Bronchial epithelial cell (primary cell): Measurements from ENCODE around the gene SGSM1. TPM values are rescaled to one million over a fixed set of nuclear protein-coding genes. Genes with fewer than 3 reads are reported as not detected.

Experiments
- DNase-seq: peaks from one replicate; pipeline ENCODE4 v3.0.0-alpha.2; 2010; ENCODE audit warnings: low read depth
- FAIRE-seq: peaks from 2 replicates; lab custom pipeline; 2011; peaks lifted over from hg19 to GRCh38; lab: Jason Lieb, UNC
- H3K27me3 ChIP-seq: 2 replicates; pipeline ENCODE4 v1.5.1; 2011; ENCODE audit warnings: low read length; ENCODE audit not compliant: control insufficient read depth, insufficient read depth
- H3K36me3 ChIP-seq: 2 replicates; pipeline ENCODE4 v1.5.1; 2011; ENCODE audit warnings: low read length; ENCODE audit not compliant: control insufficient read depth, insufficient read depth
- H3K4me3 ChIP-seq: 2 replicates; pipeline ENCODE4 v1.5.1; 2011; ENCODE audit warnings: mild to moderate bottlenecking, low read depth, low read length, control low read depth
- total RNA-seq: library from RNA; depleted of rRNA; stranded (reverse); fragments of >200 nt; gene quantifications from 2 replicates; pipeline ENCODE4 v1.2.1, GENCODE V29; 2014
- TF ChIP-seq, protein P1 (sequence below): IDR thresholded peaks from 2 replicates; pipeline ENCODE4 v1.5.1; 2011; ENCODE audit warnings: mild to moderate bottlenecking, moderate library complexity, low read length, control low read depth, inconsistent platforms; ENCODE audit not compliant: insufficient read depth, severe bottlenecking

Gene SGSM1
- total RNA-seq, 1 donor from 2014 or later = not detected

DNA sequence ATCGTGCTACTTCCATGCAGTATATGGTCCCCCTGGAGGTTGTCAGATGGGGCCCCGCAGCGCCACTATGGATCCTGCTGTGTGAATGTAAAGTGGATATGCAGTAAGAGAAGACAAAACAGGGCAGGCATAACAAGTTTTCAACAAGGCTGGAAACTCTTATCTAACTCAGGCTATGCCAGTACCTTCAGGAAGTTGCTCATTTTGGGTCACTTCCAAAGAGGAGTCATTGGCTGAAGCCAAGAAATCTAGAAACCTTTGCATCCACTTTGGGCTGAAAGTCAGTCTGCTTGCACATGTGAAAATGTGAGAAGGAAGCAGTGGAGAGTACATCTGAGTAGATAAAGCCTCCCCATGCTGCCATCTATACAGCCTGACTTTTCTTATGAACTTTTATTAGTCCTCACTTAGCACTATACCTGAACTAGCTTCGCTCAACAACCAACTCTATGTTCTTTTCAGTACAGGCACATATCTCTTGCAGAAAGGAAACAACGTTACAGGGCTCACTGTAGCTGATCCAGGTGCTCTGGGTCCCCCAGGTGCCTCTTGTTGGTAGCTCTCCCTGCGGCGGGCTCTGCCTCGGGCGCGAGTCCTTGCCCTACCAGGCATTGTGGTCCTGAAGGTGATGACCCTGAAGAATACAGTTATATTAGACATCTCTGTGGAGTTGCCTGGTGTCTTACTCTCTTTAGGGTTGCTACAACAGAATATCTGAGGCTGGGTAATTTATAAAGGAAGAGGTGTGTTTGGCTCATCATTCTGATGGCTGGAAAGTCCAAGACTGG lies 43.9 kb upstream of the SGSM1 start:
- TF ChIP-seq, protein P1, sequence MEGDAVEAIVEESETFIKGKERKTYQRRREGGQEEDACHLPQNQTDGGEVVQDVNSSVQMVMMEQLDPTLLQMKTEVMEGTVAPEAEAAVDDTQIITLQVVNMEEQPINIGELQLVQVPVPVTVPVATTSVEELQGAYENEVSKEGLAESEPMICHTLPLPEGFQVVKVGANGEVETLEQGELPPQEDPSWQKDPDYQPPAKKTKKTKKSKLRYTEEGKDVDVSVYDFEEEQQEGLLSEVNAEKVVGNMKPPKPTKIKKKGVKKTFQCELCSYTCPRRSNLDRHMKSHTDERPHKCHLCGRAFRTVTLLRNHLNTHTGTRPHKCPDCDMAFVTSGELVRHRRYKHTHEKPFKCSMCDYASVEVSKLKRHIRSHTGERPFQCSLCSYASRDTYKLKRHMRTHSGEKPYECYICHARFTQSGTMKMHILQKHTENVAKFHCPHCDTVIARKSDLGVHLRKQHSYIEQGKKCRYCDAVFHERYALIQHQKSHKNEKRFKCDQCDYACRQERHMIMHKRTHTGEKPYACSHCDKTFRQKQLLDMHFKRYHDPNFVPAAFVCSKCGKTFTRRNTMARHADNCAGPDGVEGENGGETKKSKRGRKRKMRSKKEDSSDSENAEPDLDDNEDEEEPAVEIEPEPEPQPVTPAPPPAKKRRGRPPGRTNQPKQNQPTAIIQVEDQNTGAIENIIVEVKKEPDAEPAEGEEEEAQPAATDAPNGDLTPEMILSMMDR = no peak
- no peak overlapping the region for H3K4me3 ChIP-seq
- FAIRE-seq (no peak), DNase-seq (peak; percentile 10)
- peaks cover 1% of the 10 kb centered on the region for H3K27me3 ChIP-seq
- H3K36me3 ChIP-seq = no peaks in the 10 kb centered on the region

DNA sequence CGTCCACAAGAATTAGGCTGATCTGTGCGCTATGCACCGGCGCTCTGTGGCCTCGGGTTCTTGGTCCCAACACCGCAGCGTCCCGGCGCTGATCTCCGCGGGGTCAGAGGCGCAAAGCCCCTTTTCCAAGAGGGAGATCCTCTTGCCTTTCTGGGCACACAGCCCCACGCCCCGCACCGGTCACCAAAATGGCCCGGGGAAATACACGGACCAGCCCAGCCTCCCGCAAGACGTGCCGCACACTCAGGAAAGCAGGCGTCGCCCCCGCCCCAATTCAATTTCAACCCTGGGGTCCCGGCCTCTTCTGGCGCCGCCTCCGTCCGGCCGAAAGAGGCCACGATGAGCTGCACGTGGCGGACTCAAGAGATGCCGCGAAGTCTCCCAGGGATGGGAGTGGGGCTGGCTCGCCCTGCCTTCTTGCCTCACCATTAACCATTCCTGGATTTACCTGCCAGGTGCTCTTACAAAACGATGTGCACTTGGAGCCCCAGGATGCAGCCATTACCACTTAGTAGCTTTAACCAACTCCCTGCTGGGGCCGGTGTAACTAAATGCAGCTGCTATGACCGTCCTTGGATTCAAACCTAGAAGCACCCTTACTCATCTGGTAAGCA lies 42.0 kb upstream of the SGSM1 start:
- Histone ChIP-seq H3K27me3 (peaks cover 3% of the 10 kb centered on the region), H3K36me3 (no peaks in the 10 kb centered on the region), H3K4me3 (no peak overlapping the region)
- DNase-seq (no peak), FAIRE-seq (no peak)
- TF ChIP-seq, protein P1 = no peak

DNA sequence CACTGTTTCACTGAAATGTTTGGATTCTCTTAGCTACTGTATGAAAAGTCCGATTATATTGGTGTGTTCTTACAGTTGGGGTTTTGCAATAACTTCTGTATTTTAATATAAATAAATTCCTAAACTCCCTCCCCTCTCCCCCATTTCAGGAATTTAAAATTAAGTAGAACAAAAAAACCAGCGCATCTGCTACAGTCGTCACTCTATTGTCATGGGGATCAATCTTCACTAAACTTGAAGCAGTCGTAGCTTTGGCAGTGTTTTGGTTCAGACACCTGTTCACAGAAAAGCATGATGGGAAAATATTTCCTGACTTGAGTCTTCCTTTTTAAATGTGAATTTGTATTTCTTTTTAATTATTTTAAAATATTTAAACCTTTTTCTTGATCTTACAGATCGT lies 40.8 kb upstream of the SGSM1 start:
- no peaks in the 10 kb centered on the region for H3K36me3 ChIP-seq
- H3K4me3 ChIP-seq = no peak overlapping the region
- DNase-seq = no peak
- TF ChIP-seq, protein P1 = no peak
- no peak for FAIRE-seq
- peaks cover 5% of the 10 kb centered on the region for H3K27me3 ChIP-seq

DNA sequence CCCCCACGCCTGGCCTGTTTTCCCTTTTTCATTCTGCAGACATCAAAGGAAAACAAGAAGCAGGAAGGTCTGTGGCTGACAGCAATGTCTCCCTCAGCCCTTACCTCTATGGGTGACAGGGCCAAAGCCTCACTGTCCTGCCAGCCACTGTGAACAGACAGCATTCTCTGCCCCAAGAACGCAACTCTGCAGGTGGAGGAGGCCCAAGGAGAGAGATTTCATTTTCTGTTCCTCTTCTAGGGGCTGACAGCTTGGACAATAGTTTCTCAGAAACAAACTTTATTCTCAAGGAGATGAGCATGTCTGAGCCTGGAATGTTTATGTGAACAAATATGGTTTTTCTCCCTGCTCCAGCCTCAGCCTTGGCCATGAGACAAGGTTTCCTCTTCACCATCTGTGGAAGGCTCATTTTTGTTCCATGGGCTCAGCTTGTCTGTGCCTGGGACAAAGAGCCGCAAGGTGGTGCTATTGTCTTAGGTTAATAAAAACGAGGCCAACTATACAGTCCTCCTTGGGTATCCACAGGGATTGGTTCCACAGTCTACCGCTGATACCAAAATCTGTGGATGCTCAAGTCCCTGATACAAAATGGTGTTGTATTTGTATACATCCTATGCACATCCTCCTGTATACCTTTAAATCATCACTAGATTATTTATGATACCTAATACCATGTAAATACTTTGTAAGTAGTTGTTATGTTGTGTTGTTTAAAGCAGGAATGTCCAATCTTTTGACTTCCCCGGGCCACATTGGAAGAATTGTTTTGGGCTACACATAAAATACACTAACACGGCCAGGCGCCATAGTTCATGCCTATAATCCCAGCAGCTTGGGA lies 37.3 kb upstream of the SGSM1 start:
- TF ChIP-seq, protein P1 = peak; percentile 69
- Histone ChIP-seq H3K27me3 (peaks cover 3% of the 10 kb centered on the region), H3K4me3 (no peak overlapping the region), H3K36me3 (no peaks in the 10 kb centered on the region)
- FAIRE-seq (no peak), DNase-seq (peak; percentile 37)

DNA sequence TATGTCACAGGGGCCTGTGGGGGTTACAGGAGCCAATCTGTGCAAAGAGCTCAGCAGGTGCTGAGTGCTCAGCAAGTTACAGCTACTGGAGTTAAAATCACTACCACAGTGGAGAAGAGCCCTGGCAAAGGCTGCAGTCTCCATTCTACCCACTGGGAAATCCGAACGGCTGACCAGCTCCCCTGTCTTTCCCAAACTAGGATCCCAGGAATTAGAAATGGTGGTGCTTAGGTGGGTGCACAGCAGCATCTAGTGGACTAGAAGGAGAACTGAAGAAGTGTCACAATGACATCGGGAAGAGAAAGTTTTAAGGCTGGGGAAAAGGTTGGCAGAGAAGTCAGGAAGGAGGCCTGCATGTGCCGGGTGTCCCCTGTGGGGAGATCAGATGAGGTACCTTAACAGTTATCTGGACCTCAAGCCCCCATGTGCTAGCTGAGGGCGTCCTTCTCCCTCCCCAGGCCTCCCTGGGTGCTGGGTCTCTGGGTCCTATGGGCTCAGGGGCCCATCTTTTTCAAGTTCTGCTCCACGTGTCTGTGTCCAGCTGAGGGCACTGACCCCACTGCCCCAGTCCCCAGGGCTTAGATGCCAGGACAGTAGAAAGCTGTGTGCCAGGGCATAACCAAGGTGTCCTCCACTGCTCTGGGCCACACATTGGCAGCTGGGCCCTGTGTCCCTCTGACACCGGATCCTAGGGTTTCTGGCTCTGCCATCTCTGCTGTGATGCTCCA lies 33.4 kb upstream of the SGSM1 start:
- H3K27me3 ChIP-seq = peaks cover 3% of the 10 kb centered on the region
- no peaks in the 10 kb centered on the region for H3K36me3 ChIP-seq
- FAIRE-seq (no peak), DNase-seq (peak; percentile 20)
- no peak overlapping the region for H3K4me3 ChIP-seq
- TF ChIP-seq, protein P1 = peak; percentile 34
